ENCODE data around the gene GRWD1. TPM values are rescaled to one million over a fixed set of nuclear protein-coding genes. Genes with fewer than 3 reads are reported as not detected.
"Not testable (repeated sequence)": the region's sequence is repeated elsewhere in the genome, so short reads cannot be mapped to it uniquely, and the experiment has no call there.

The GRWD1 gene
- total RNA-seq, 1 experiment from 2014 or later: 55.4 TPM

- no peak for DNase-seq (ENCODE audit: low spot score)
Measured at GRCh38 chr19:48479686-48480085, 33.9 kb downstream of the GRWD1 start.

- DNase-seq (ENCODE audit: low spot score): no peak
Measured at GRCh38 chr19:48480183-48480557, 34.4 kb downstream of the GRWD1 start.

GRCh38 chr19:48480558-48481500 lies 35.0 kb downstream of the GRWD1 start:
- no peak for DNase-seq (ENCODE audit: low spot score)

- DNase-seq (ENCODE audit: low spot score): peak; percentile 26
Measured at GRCh38 chr19:48481846-48482639, 36.3 kb downstream of the GRWD1 start.

GRCh38 chr19:48483301-48483700 lies 37.5 kb downstream of the GRWD1 start:
- no peak for DNase-seq (ENCODE audit: low spot score)

GRCh38 chr19:48484247-48484893 lies 38.6 kb downstream of the GRWD1 start:
- DNase-seq (ENCODE audit: low spot score): no peak

GRCh38 chr19:48484931-48485612 lies 39.3 kb downstream of the GRWD1 start:
- no peak for DNase-seq (ENCODE audit: low spot score)

- not testable (repeated sequence) for DNase-seq (ENCODE audit: low spot score)
Measured at GRCh38 chr19:48486706-48487105, 40.9 kb downstream of the GRWD1 start.

GRCh38 chr19:48487544-48487943 lies 41.8 kb downstream of the GRWD1 start:
- DNase-seq (ENCODE audit: low spot score): peak; percentile 28

- peak; percentile 89 for DNase-seq (ENCODE audit: low spot score)
Measured at GRCh38 chr19:48487948-48488347, 42.2 kb downstream of the GRWD1 start.

- DNase-seq (ENCODE audit: low spot score): not testable (repeated sequence)
Measured at GRCh38 chr19:48488478-48488877, 42.7 kb downstream of the GRWD1 start.

- DNase-seq (ENCODE audit: low spot score): peak; percentile 40
Measured at GRCh38 chr19:48489608-48490216, 43.9 kb downstream of the GRWD1 start.

- no peak for DNase-seq (ENCODE audit: low spot score)
Measured at GRCh38 chr19:48490981-48491792, 45.4 kb downstream of the GRWD1 start.

- DNase-seq (ENCODE audit: low spot score): no peak
Measured at GRCh38 chr19:48491793-48492123, 46.0 kb downstream of the GRWD1 start.

- DNase-seq (ENCODE audit: low spot score): peak; percentile 91
Measured at GRCh38 chr19:48492925-48493717, 47.3 kb downstream of the GRWD1 start.

- no peak for DNase-seq (ENCODE audit: low spot score)
Measured at GRCh38 chr19:48493718-48494401, 48.1 kb downstream of the GRWD1 start.

- no peak for DNase-seq (ENCODE audit: low spot score)
Measured at GRCh38 chr19:48495396-48495795, 49.6 kb downstream of the GRWD1 start.

- no peak for DNase-seq (ENCODE audit: low spot score)
Measured at GRCh38 chr19:48496959-48497727, 51.4 kb downstream of the GRWD1 start.
